ENCODE measurements around the gene TAGLN3. TPM values are rescaled to one million over a fixed set of nuclear protein-coding genes. Genes with fewer than 3 reads are reported as not detected.
A peak's percentile ranks its signal among the peaks of the same experiment; 100 is the strongest.

Gene TAGLN3
- total and polyA plus RNA-seq, 8 donors = 0.87 to 5.3 (median 2.2) TPM; not detected in 4

- H3K27me3 ChIP-seq = no peaks in the 10 kb centered on the region
Measured at GRCh38 chr3:111956449-111956848, 42.3 kb upstream of the TAGLN3 start.

DNA sequence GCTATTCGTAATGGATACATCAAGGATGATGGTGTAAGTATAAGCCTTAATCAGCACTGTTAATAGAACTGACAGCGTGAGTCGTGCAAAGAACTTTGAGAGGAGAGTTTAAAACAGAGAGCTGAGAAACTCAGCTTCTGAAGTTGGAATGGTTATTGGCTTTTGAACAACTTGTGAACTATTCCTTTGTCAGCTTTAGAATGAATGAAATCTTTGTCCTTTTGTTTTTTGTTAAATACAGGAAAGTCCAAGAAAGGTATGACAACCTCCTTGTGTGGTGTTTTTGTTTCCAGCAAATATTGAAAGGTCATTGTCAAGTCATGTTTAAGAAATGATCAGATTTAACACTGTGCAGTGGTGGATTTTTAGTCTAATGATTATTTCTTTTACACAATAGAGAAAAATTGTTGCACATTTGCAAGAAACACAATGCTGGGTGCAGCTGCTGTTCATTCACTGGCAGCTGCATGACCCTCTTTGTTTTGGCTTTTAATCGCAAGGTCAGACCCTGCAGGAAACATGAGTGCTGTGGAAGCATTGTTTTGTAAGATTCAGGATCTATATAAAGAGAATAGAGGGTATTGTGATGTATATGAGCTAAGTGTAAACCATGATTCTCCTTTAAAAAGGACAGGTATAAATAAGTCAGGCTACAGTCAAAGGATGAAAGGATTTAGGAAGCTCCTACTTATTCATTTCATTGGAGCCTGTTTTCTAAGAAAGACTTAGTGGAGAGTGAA, 41.6 kb upstream of the TAGLN3 start:
- DNase-seq = no peak
- no peaks in the 10 kb centered on the region for H3K9me3 ChIP-seq
- intact Hi-C loops (cut with DNase I; ENCODE audit: low total_unique reads) = no loop called here
- H3K27ac ChIP-seq = no peak overlapping the region
- peaks cover 10 to 44% (median 25%) of the 10 kb centered on the region in 4 donors for H3K36me3 ChIP-seq
- TF ChIP-seq POLR2A (IDR thresholded peaks at IDR 0.05) (no peak), POLR2AphosphoS5 (IDR thresholded peaks at IDR 0.05) (no peak), EP300 (IDR thresholded peaks at IDR 0.05) (no peak)
- TF ChIP-seq, protein P1, sequence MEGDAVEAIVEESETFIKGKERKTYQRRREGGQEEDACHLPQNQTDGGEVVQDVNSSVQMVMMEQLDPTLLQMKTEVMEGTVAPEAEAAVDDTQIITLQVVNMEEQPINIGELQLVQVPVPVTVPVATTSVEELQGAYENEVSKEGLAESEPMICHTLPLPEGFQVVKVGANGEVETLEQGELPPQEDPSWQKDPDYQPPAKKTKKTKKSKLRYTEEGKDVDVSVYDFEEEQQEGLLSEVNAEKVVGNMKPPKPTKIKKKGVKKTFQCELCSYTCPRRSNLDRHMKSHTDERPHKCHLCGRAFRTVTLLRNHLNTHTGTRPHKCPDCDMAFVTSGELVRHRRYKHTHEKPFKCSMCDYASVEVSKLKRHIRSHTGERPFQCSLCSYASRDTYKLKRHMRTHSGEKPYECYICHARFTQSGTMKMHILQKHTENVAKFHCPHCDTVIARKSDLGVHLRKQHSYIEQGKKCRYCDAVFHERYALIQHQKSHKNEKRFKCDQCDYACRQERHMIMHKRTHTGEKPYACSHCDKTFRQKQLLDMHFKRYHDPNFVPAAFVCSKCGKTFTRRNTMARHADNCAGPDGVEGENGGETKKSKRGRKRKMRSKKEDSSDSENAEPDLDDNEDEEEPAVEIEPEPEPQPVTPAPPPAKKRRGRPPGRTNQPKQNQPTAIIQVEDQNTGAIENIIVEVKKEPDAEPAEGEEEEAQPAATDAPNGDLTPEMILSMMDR (IDR thresholded peaks at IDR 0.05) = no peak
- H3K4me1 ChIP-seq = peaks cover 0 to 9% (median 7%) of the 10 kb centered on the region in 4 donors
- H3K4me3 ChIP-seq = no peak overlapping the region
- 39 to 56% (median 51%) methylated on average over 4 of the region's 4 CpGs for WGBS, 5 donors
- no peaks in the 10 kb centered on the region for H3K27me3 ChIP-seq

More at GRCh38 chr3:111956449-111956848, 42.3 kb upstream of the TAGLN3 start:
- H3K4me1 ChIP-seq = peaks cover 0 to 9% (median 7%) of the 10 kb centered on the region in 4 donors
- H3K36me3 ChIP-seq = peaks cover 10 to 40% (median 24%) of the 10 kb centered on the region in 4 donors
- intact Hi-C loops (cut with DNase I; ENCODE audit: low total_unique reads) = no loop called here
- TF ChIP-seq POLR2AphosphoS5 (IDR thresholded peaks at IDR 0.05) = no peak
- no peak for TF ChIP-seq EP300 (IDR thresholded peaks at IDR 0.05)
- TF ChIP-seq POLR2A (IDR thresholded peaks at IDR 0.05) = no peak
- TF ChIP-seq, protein P1 (IDR thresholded peaks at IDR 0.05) = no peak
- no peak for DNase-seq
- no peak overlapping the region for H3K4me3 ChIP-seq
- H3K27ac ChIP-seq = no peak overlapping the region
- whole genome bisulfite sequencing, 5 donors = 87 to 98% (median 91%) methylated on average over 3 of the region's 3 CpGs
- no peaks in the 10 kb centered on the region for H3K9me3 ChIP-seq

DNA sequence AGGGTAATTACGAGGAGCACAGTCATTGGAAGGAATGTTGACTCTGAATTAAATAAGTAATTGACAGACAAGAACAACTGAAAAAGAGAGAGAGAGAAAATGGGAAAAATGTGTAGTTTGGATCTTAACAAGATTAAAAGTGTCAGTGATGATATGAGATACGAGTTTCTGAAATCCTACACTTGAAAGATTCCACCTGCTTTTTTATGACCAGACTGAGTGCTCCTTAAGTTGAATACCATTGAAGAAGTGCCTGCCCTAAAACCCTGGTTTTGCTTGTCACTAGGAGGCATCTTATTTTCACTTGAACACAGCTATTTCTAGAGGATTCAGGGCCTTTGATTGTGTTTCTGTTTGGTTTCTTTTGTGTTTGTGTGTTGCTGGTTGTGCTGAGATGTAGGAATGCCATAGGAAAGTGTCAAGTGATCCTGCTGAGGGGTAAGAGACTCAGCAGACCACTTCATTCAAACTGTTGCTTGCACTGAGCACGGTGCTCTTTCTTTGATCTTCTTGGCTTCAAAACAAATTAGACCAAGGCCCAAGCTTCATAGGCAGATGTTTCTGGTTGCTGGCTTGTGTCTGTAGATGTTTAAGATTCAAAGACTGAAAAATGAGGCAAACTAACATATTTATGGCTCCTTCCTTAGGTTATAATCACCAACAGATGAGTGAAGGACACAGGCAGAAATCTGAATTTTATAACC, 37.1 kb upstream of the TAGLN3 start:
- Histone ChIP-seq H3K4me3 (no peak overlapping the region), H3K36me3 (peaks cover 4 to 34% (median 12%) of the 10 kb centered on the region in 4 donors), H3K27me3 (no peaks in the 10 kb centered on the region), H3K4me1 (peaks cover 0 to 4% (median 1%) of the 10 kb centered on the region in 4 donors), H3K9me3 (no peaks in the 10 kb centered on the region), H3K27ac (no peak overlapping the region)
- intact Hi-C loops (cut with DNase I; ENCODE audit: low total_unique reads) = loop anchor here (10.0 kb wide), 1 partner anchor 107 kb away; the partner anchor contains the start of gene PHLDB2
- no peak for DNase-seq
- TF ChIP-seq POLR2A (IDR thresholded peaks at IDR 0.05) (no peak), EP300 (IDR thresholded peaks at IDR 0.05) (no peak), POLR2AphosphoS5 (IDR thresholded peaks at IDR 0.05) (no peak)
- TF ChIP-seq, protein P1 (IDR thresholded peaks at IDR 0.05) = no peak
- WGBS, 5 donors = 62 to 82% (median 71%) methylated on average over 3 of the region's 3 CpGs

GRCh38 chr3:111963424-111963823, 35.3 kb upstream of the TAGLN3 start:
- no peak for DNase-seq
- peak overlapping the region in 1 of 5 donors; percentile 34 for H3K27ac ChIP-seq
- H3K4me3 ChIP-seq = no peak overlapping the region
- H3K27me3 ChIP-seq = no peaks in the 10 kb centered on the region
- H3K36me3 ChIP-seq = peaks cover 4 to 34% (median 14%) of the 10 kb centered on the region in 4 donors
- peaks cover 0 to 19% (median 10%) of the 10 kb centered on the region in 4 donors for H3K4me1 ChIP-seq
- WGBS, 5 donors = 67 to 79% (median 73%) methylated on average over 1 of the region's 1 CpG
- intact Hi-C loops (cut with DNase I; ENCODE audit: low total_unique reads) = loop anchor here (10.0 kb wide), 1 partner anchor 109 kb away; the partner anchor contains the start of gene PHLDB2
- TF ChIP-seq EP300 (IDR thresholded peaks at IDR 0.05) (no peak), POLR2AphosphoS5 (IDR thresholded peaks at IDR 0.05) (peak in 1 of 3 donors; percentile 13)
- no peaks in the 10 kb centered on the region for H3K9me3 ChIP-seq
